Neural cell (in vitro differentiated cells): Measurements from ENCODE around the gene CPLX1. TPM values are rescaled to one million over a fixed set of nuclear protein-coding genes. Genes with fewer than 3 reads are reported as not detected.
"Not testable (repeated sequence)": the region's sequence is repeated elsewhere in the genome, so short reads cannot be mapped to it uniquely, and the experiment has no call there.

Experiments used
- H2AFZ ChIP-seq: fragments of 200-600, 300-800 bp; sonication (generic), shearing (Covaris generic); 2 replicates; pipeline ENCODE4 v1.6.0; 2014; ENCODE audit warnings: low read depth, mild to moderate bottlenecking, antibody characterized with exemption, low read length, moderate library complexity
- H3F3A ChIP-seq: fragments of 200-600 bp; shearing (Covaris generic); 2 replicates; pipeline ENCODE4 v1.6.1; 2016; ENCODE audit warnings: mild to moderate bottlenecking, moderate library complexity, mixed read lengths, antibody characterized with exemption, low read length; ENCODE audit not compliant: insufficient read depth, poor library complexity, severe bottlenecking
- H3K27ac ChIP-seq: fragments of 200-600, 300-800 bp; sonication (generic), shearing (Covaris generic); 2 replicates; pipeline ENCODE4 v1.5.1; 2014; ENCODE audit warnings: mild to moderate bottlenecking, low read length, moderate library complexity
- H3K27me3 ChIP-seq: fragments of 300-800, 200-600 bp; sonication (generic), shearing (Covaris generic); 2 replicates; pipeline ENCODE4 v1.6.0; 2014; ENCODE audit warnings: mild to moderate bottlenecking, low read depth, low read length, moderate library complexity; ENCODE audit not compliant: insufficient read depth
- H3K36me3 ChIP-seq: fragments of 300-800, 200-600 bp; sonication (generic), shearing (Covaris generic); 2 replicates; pipeline ENCODE4 v1.5.1; 2014; ENCODE audit warnings: mild to moderate bottlenecking, antibody characterized with exemption, low read length, moderate library complexity; ENCODE audit not compliant: insufficient read depth
- H3K4me2 ChIP-seq: fragments of 300-800, 200-600 bp; sonication (generic), shearing (Covaris generic); 2 replicates; pipeline ENCODE4 v1.6.0; 2014; ENCODE audit warnings: mild to moderate bottlenecking, low read length
- H3K4me3 ChIP-seq: fragments of 300-800, 200-600 bp; sonication (generic), shearing (Covaris generic); 2 replicates; pipeline ENCODE4 v1.5.1; 2014; ENCODE audit warnings: mild to moderate bottlenecking, low read length, moderate library complexity
- H3K79me2 ChIP-seq: fragments of 200-600 bp; shearing (Covaris generic); replicated peaks from 2 replicates; pipeline ENCODE4 v1.6.0; 2014; ENCODE audit warnings: mild to moderate bottlenecking, low read length, moderate library complexity; ENCODE audit not compliant: insufficient read depth
- H3K9ac ChIP-seq: fragments of 300-800, 200-600 bp; sonication (generic), shearing (Covaris generic); 2 replicates; pipeline ENCODE4 v1.6.1; 2016; ENCODE audit warnings: mild to moderate bottlenecking, low read length, mixed read lengths
- H3K9me2 ChIP-seq: fragments of 200-600 bp; shearing (Covaris generic); 2 replicates; pipeline ENCODE4 v1.6.1; 2016; ENCODE audit warnings: mild to moderate bottlenecking, low read length, mixed read lengths; ENCODE audit not compliant: insufficient read depth
- H3K9me3 ChIP-seq: fragments of 200-600, 300-800 bp; sonication (generic), shearing (Covaris generic); 2 replicates; pipeline ENCODE4 v1.6.1; 2016; ENCODE audit warnings: mild to moderate bottlenecking, mixed run types, low read length, moderate library complexity, mixed read lengths
- H4K20me1 ChIP-seq: fragments of 200-600 bp; shearing (Covaris generic); 2 replicates; pipeline ENCODE4 v1.6.1; 2016; ENCODE audit warnings: mild to moderate bottlenecking, mixed run types; ENCODE audit not compliant: insufficient read depth
- CTCF ChIP-seq: fragments of 450-650 bp; IDR thresholded peaks from 2 replicates; pipeline ENCODE4 v1.5.1; 2014; ENCODE audit warnings: antibody characterized with exemption, mild to moderate bottlenecking, moderate library complexity; ENCODE audit not compliant: poor library complexity, severe bottlenecking
- EP300 ChIP-seq: fragments of 450-650 bp; conservative IDR thresholded peaks from 2 replicates; pipeline ENCODE4 v1.6.1; 2014; ENCODE audit warnings: antibody characterized with exemption, mild to moderate bottlenecking, moderate library complexity; ENCODE audit not compliant: poor library complexity, severe bottlenecking
- EZH2 ChIP-seq: fragments of 200-600, 300-800 bp; shearing (Covaris generic), sonication (generic); IDR thresholded peaks from 2 replicates; pipeline ENCODE4 v1.6.1; 2014; ENCODE audit warnings: antibody characterized with exemption, low read length, borderline replicate concordance, mild to moderate bottlenecking; ENCODE audit not compliant: insufficient read depth, poor library complexity, severe bottlenecking
- MXI1 ChIP-seq: fragments of 450-650 bp; conservative IDR thresholded peaks from 2 replicates; pipeline ENCODE4 v1.6.1; 2014; ENCODE audit warnings: antibody characterized with exemption, mild to moderate bottlenecking; ENCODE audit not compliant: poor library complexity, severe bottlenecking
- POLR2AphosphoS5 ChIP-seq: IDR thresholded peaks from 2 replicates; pipeline ENCODE4 v1.6.1; 2012
- RAD21 ChIP-seq: fragments of 450-650 bp; conservative IDR thresholded peaks from 2 replicates; pipeline ENCODE4 v1.6.1; 2014; ENCODE audit warnings: antibody characterized with exemption, mild to moderate bottlenecking, moderate library complexity
- REST ChIP-seq: IDR thresholded peaks from 2 replicates; pipeline ENCODE4 v1.6.1; 2012; ENCODE audit warnings: borderline replicate concordance
- SMC3 ChIP-seq: fragments of 450-650 bp; conservative IDR thresholded peaks from 2 replicates; pipeline ENCODE4 v1.6.1; 2014; ENCODE audit warnings: antibody characterized with exemption, mild to moderate bottlenecking, moderate library complexity; ENCODE audit not compliant: poor library complexity
- TAF1 ChIP-seq: IDR thresholded peaks from 2 replicates; pipeline ENCODE4 v1.6.1; 2012; ENCODE audit warnings: low read depth
- polyA plus RNA-seq: library from polyadenylated mRNA; depleted of rRNA; stranded (reverse); fragments of >200 nt; gene quantifications from 2 replicates; pipeline ENCODE4 v1.2.3, GENCODE V29; 2014

CPLX1 gene
- polyA plus RNA-seq, 1 donor from 2014 or later, result 7.6 TPM

- H3K4me2 ChIP-seq, result no peak overlapping the region
- no peak overlapping the region for H3K9ac ChIP-seq
- no peaks in the 10 kb centered on the region for H3K9me3 ChIP-seq
- TF ChIP-seq EP300 (no peak), REST (no peak), POLR2AphosphoS5 (no peak), MXI1 (no peak), SMC3 (no peak)
- H3F3A ChIP-seq, result no peaks in the 10 kb centered on the region
- no peak overlapping the region for H2AFZ ChIP-seq
- H3K27ac ChIP-seq, result no peak overlapping the region
- no peaks in the 10 kb centered on the region for H3K9me2 ChIP-seq
- peaks cover 12% of the 10 kb centered on the region for H3K36me3 ChIP-seq
- H3K27me3 ChIP-seq, result no peaks in the 10 kb centered on the region
- peaks cover 5% of the 10 kb centered on the region for H3K79me2 ChIP-seq
- peaks cover 4% of the 10 kb centered on the region for H4K20me1 ChIP-seq
- H3K4me3 ChIP-seq, result no peak overlapping the region
Measured at GRCh38 chr4:754221-755120, 71.5 kb downstream of the CPLX1 start.

GRCh38 chr4:753186-753585, 72.7 kb downstream of the CPLX1 start:
- not testable (repeated sequence) for H3K4me3 ChIP-seq, H3K9ac ChIP-seq, H4K20me1 ChIP-seq, H3F3A ChIP-seq, H3K9me2 ChIP-seq, H3K9me3 ChIP-seq, H3K27ac ChIP-seq, H3K4me2 ChIP-seq, H3K79me2 ChIP-seq, H3K27me3 ChIP-seq, H2AFZ ChIP-seq
- H3K36me3 ChIP-seq, result peaks cover 12% of the 10 kb centered on the region

GRCh38 chr4:752196-752861, 73.6 kb downstream of the CPLX1 start:
- Histone ChIP-seq H3K27me3 (no peaks in the 10 kb centered on the region), H3K9me3 (no peaks in the 10 kb centered on the region), H3K9me2 (no peaks in the 10 kb centered on the region), H3K9ac (no peak overlapping the region), H3K4me2 (no peak overlapping the region), H3K79me2 (peaks cover 5% of the 10 kb centered on the region), H3K4me3 (no peak overlapping the region), H2AFZ (no peak overlapping the region), H3F3A (no peaks in the 10 kb centered on the region), H3K27ac (no peak overlapping the region), H4K20me1 (peaks cover 4% of the 10 kb centered on the region), H3K36me3 (peaks cover 12% of the 10 kb centered on the region)
- TF ChIP-seq EZH2, result no peak
- TF ChIP-seq REST, result no peak
- no peak for TF ChIP-seq TAF1
- TF ChIP-seq POLR2AphosphoS5, result no peak
- no peak for TF ChIP-seq CTCF
- no peak for TF ChIP-seq SMC3
- TF ChIP-seq EP300, result no peak
- TF ChIP-seq MXI1, result no peak
- no peak for TF ChIP-seq RAD21
